ENCODE results near the gene FBXO11.

GRCh38 chr2:47811668-47812067 lies 94.6 kb downstream of the FBXO11 start:
- no peak for TF ChIP-seq CTCF (IDR thresholded peaks at IDR 0.05; ENCODE audit: low read length)
- no peak for TF ChIP-seq EZH2phosphoT487 (IDR thresholded peaks at IDR 0.05; ENCODE audit: low read length)
- no peak for TF ChIP-seq EZH2 (optimal IDR thresholded peaks at IDR 0.05; ENCODE audit: low read depth, low read length)
